Esophagus muscularis mucosa (tissue), 3 donors: ENCODE measurements around the gene DNAH9.

Experiments used
- EP300 ChIP-seq: sonication (generic); formaldehyde crosslinking; IDR thresholded peaks from one replicate; pipeline ENCODE4 v1.6.1; 2017; ENCODE audit warnings: antibody characterized with exemption
- TF ChIP-seq, protein P1 (sequence below), 3 experiments: fragments of 200-600 bp in 2 of 3; fragments of 450-650 bp in 1 of 3; sonication (generic) in 2 of 3; IDR thresholded peaks; one replicate each; pipeline ENCODE4 v1.5.1; 2017 to 2019; ENCODE audit warnings: antibody characterized with exemption in 3 of 3, mild to moderate bottlenecking in 2 of 3, moderate library complexity in 1 of 3

DNA sequence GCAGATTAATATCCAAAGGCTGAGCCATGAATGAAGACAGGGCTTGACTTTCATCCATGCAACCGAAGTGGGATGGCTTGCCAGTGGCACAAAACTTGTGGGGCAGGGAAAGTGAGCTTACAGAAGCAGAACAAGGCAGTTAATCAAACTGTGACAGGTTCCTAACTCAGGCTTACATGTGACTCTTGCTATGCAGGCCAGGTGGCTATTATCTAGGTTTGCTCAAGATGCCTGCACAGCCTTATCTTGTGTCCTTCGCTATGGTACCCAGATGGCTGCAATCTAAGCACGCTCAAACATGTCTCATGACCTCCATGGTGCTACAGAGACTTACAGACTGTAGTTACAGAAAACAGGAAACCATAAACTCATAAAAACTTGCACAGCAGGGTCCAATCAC, 8.6 kb upstream of the DNAH9 start:
- TF ChIP-seq, protein P1, sequence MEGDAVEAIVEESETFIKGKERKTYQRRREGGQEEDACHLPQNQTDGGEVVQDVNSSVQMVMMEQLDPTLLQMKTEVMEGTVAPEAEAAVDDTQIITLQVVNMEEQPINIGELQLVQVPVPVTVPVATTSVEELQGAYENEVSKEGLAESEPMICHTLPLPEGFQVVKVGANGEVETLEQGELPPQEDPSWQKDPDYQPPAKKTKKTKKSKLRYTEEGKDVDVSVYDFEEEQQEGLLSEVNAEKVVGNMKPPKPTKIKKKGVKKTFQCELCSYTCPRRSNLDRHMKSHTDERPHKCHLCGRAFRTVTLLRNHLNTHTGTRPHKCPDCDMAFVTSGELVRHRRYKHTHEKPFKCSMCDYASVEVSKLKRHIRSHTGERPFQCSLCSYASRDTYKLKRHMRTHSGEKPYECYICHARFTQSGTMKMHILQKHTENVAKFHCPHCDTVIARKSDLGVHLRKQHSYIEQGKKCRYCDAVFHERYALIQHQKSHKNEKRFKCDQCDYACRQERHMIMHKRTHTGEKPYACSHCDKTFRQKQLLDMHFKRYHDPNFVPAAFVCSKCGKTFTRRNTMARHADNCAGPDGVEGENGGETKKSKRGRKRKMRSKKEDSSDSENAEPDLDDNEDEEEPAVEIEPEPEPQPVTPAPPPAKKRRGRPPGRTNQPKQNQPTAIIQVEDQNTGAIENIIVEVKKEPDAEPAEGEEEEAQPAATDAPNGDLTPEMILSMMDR (IDR thresholded peaks at IDR 0.05) = no peak
- no peak for TF ChIP-seq EP300
